GM21528 (cell line): ENCODE measurements around the gene DNAJC3.

Experiments
- ATAC-seq: cut with Tn5 transposase; IDR thresholded peaks from one replicate; pipeline ENCODE4 v1.9.1; 2021; ENCODE audit warnings: mild to moderate bottlenecking, moderate library complexity; ENCODE audit not compliant: unreplicated experiment, low FRiP score

Gene DNAJC3, protein sequence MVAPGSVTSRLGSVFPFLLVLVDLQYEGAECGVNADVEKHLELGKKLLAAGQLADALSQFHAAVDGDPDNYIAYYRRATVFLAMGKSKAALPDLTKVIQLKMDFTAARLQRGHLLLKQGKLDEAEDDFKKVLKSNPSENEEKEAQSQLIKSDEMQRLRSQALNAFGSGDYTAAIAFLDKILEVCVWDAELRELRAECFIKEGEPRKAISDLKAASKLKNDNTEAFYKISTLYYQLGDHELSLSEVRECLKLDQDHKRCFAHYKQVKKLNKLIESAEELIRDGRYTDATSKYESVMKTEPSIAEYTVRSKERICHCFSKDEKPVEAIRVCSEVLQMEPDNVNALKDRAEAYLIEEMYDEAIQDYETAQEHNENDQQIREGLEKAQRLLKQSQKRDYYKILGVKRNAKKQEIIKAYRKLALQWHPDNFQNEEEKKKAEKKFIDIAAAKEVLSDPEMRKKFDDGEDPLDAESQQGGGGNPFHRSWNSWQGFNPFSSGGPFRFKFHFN

DNA sequence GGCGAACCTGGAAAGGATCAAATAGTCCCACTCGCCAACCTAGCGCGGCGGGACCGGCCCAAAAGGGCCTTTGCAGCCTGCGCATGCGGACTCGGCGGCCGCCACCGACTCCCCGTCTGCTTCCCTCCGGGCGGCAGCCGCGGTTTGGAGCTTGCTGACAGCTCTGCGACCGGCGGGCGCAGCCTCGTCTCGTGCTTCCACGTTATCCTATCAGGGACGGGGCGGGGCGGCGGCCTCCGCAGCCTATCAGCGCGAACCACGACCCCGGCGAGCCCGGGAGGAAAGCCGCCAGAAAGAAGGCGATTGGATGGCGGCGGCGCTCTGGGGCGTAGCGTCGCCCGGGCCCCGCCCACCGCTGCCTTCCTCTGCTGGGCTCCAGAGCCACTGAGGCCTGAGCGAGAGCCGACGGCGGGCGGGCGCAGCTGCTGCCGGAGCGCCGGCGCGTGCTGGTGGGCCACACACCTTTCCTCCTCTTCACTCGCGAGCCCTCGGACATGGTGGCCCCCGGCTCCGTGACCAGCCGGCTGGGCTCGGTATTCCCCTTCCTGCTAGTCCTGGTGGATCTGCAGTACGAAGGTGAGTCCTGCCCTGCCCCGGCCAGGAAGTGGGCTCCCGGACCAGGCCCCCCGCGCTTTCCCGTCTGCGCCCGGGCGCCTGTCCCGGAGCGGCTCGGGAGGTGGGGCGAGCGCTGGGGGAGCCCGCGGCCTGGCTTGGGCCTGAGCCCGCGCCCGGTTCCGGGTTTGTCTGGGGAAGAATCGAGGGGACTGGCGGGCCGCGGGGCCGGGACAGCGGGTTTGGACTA is at the start of gene DNAJC3:
DNAJC3 (plus strand) TSS at position 378 of the 802 bp plus-strand sequence; CDS start at position 495, 117 bp downstream.
- ATAC-seq: peak; percentile 96

DNA sequence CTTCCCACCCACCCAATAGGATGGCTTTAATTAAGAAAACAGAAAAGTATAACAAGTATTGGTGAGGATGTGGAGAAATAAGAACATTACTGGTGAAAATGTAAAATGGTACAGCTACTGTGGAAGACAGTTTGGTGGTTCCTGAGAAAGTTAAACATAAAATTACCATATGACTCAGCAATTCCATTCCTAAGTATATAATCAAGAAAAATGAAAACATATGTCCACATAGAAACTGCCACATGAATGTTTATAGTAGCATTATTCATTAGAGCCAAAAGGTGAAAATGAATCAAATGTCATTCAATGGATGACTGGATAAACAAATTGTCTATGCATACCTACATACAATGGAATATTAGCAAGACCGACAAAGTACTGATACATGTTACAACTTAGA is 49.3 kb upstream of the DNAJC3 start:
- ATAC-seq: no peak

DNA sequence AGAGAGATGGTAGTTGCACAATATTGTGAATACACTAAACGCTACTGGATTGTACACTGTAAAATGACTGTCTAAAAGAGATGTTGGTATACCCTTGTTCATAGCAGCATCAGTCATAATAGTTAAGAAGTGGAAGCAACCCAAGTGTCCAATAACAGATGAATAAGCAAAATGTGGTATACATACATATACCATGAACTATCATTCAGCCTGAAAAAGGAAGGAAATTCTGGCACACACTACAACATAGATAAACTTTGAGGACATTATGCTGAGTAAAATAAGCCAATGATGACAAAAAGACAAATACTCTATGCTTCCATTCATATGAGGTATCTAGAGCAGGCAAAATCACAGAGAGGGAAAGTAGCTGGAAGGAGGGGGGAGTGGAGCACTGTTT is 48.5 kb upstream of the DNAJC3 start:
- ATAC-seq: no peak

DNA sequence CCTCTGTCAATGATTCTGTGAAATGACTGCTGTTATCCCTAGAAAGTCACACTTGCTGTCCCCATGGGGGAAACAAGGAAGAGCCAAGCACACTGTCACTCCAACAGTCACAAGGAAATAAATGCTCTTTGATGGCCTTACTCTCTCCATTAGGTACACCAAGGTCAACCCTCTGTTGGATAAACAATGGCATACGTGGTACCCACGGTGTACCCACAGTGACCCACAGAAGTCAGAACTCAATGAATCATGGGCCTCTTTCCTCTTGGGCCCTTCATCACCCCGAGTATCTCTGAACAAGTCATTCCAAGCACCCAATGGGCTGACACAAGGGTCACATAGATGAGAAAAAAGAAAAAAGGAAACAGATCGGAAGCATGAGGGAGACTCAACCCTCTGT is 47.9 kb upstream of the DNAJC3 start:
- ATAC-seq: no peak

DNA sequence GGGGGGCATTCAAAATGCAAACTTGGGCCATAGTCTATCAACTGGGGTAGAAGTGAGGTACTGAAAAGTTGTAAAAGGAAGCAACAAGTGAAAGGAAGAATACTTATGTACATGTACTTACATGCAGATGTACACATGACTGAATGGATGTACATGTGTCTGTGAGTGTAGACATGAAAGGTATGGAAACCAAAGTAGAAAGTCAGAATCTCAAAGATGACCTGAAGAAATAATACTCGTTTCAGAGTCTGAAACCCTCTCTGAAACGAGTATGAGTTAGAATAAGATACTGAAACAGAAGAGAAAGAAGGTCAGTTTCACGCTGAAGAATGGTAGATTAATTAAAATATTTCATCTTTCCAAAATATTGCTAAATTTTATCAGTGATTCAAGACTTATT is 46.3 kb upstream of the DNAJC3 start:
- no peak for ATAC-seq

DNA sequence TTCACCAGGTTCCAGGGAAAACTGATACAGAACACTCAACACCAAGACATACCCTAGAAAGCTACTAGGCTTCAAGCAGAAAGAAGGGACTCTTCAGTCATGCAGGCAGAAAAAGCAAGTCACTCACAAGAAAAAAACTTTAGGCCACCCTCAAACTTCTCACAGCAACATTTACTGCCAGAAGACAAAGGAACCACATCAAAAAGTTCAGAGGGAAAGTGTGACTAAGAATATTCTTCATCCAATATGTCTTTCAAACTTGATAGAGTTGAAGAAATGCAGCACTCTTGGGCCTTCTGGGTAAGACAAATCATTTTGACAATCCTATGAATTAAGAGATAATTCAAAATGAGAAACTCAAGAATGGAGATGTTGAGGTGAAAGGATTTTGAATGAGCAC is 40.1 kb upstream of the DNAJC3 start:
- ATAC-seq: no peak

DNA sequence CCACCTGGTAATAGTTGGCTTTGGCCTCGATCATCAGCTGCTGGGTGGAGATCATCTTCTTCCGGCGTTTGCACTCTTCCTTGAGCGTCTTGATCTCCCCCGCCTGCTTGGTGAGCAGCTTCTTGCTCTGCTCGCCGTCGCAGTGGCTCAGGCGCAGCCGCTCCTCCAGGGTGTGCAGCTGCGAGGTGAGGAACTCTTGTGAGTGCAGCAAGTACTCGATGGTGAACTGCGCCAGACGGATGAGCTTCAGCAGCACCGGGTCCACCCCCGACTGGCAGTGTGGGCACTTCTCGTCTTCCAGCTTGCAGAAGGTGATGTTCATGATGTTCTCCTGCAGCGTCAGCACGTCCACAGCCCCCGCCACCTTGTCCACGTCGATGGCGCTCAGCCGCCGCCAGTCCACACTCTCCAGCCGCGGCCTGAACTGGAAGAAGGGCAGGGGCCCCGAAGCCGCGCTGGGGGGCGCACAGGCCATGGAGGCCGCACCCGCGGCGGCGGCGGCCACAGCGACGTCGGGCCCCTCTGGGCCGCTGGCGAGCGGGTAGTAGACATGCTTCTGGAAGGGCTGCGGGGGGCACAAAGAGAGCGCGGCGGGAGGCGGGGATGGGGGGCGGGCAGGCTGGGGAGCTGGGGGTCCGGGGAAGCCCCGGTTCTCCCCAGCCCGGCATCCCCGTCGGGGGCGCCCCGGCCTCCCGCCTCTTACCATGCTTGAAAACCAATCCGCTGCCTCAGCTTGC is 35.5 kb upstream of the DNAJC3 start:
- ATAC-seq: no peak

DNA sequence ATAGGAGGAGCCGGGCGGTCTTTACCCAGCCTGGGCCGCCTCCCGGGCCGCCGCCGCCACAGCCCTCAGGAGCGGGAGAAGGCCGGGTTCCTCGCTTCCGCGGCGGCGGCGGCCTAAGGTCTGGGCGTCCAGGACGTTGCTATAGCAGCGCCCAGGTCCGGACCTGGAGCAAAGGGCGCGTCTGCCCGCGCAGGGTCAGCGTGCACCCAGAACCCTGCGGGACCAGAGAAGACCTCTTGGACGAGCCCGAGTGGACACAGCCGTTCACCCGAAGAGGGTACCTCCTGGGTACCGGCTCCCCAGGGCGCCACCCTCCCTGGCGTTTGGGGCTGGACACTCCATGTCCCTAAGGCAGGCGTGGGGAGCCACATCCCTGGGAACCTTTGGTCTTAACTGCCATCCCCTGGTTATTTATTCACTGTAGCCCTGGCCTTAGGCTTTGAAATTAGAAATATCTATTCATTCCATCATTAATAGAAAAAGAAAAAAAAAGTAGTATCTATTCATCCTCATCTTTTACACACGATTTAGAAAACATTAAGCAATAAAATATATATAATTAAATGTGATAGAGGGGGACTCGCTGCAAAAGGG is 34.8 kb upstream of the DNAJC3 start:
- no peak for ATAC-seq

DNA sequence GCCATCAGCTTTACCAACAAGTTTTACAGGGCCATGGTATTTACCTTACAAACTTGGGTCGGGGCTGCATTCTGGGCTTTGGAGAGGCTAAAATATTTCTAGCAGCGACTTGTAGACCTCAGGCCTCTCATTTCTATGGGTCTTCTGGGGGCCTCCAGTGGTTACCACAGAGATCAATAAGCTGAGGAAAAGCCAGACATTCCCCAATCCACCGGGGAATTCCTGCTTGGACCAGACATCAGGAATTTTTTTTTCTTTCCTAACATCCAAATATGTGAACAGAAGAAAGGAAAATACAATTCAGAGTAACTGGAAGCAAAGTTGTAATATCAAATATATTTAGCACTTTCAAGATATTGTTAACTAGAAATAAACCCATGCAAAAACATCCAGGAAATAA is 33.9 kb upstream of the DNAJC3 start:
- no peak for ATAC-seq

DNA sequence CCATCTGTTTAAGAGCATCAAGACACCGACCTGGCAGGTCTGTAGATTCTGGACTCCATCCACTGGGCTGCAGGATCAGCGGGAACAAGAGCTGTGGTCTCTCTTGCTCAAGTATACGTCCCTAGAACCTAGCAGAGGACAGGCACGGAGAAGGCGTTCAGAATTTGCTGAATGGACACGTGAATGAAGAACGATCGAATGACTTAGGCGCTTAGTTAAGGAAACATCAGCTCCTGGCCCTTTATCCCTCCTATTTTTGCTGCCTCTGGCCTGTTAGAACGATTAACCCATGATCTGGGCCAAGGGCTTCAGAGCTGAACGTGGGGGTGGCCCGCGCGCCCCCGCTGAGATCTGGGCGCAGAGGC is 33.4 kb upstream of the DNAJC3 start:
- no peak for ATAC-seq

DNA sequence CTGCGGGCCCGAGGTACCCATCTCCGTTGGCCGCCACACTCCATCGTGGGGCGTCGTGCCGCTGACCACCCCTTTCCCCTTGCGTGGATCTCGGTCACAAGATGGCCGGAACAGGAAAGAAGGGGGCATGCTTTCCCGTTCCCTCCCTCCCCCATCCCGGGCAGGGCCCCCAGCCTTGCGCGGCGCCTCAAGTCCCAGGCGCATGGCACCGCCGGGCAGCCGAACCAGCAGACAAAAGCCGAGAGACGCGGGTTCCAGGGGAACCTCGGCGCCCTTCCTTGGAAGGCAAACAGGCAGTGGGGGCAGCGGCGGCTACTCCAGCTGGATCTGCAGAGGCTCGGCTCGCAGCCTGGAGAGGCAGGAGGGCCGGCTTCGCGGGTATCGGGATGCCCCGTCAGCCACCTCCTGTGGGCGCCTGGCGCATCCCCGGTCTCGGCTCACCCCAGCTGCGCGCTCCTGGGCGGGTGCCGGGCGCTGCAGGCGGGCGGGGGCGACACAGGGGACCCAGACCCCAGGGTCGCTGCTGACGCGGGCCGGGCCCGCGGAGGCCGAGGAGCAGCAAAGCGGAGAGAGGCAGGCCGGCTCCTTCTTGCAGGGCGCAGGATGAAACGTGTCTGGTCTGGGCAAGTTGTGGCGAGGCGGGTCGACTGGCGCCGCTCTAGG is 32.9 kb upstream of the DNAJC3 start:
- ATAC-seq: no peak

DNA sequence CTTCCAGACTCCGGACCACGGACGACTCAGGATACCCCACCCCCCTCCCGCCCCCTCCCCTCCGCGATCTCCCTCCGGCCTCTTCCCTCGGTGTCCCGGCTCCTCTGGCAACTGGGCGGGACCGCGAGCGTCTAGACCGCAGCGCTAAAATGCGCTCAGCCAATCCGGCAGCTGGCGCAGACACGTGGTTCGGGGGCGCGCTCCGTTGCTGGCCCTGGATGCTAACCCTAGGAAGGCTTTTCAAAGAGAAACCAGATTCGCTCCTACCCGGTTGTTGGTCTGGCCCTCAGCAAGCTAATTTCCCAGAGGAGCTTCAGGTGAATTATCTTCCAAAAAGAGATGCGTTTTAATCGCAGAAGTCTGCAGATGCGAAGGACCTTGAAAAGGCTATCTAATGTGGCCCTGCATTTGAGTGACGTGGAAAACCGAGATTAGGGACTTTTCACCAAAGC is 32.3 kb upstream of the DNAJC3 start, which contains the start of gene DZIP1:
DZIP1 (minus strand) TSS at position 106 of the 452 bp plus-strand sequence. CDS start 2,677 bp downstream, outside the sequence.
- no peak for ATAC-seq

DNA sequence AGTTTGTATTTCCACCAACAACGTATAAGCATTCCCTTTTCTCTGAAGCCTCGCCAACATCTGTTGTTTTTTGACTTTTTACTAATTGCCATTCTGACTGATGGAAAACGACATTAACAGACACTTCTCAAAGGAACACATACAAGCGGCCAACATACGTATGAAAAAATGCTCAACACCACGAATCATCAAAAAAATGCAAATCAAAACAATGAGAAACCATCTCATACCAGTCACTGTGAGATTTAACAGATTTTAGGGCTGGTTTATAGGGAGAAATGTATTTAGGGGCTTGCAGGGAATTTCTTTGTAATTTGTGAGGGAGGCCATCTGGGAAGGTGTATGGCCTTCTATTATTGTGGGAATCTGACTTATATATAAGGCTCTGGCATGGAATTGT is 29.6 kb upstream of the DNAJC3 start:
- ATAC-seq: no peak

DNA sequence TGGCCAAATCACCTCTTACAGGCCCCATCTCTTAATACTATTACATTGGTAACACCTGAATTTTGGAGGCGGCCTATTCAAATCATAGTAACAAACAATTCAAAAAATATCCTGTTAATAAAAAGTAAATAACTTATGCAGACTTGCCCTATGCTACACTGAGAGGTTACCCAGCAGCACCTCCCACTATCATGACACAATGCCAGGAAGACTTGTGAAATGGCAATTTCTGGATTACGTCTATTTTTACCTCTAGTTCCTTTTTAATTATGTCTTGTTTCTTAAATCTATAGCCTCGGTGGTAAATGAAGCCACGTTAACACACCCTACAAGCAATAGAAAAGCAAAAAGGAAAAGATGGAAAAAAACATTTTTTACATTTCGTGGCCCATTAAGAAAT is 26.2 kb upstream of the DNAJC3 start:
- no peak for ATAC-seq

DNA sequence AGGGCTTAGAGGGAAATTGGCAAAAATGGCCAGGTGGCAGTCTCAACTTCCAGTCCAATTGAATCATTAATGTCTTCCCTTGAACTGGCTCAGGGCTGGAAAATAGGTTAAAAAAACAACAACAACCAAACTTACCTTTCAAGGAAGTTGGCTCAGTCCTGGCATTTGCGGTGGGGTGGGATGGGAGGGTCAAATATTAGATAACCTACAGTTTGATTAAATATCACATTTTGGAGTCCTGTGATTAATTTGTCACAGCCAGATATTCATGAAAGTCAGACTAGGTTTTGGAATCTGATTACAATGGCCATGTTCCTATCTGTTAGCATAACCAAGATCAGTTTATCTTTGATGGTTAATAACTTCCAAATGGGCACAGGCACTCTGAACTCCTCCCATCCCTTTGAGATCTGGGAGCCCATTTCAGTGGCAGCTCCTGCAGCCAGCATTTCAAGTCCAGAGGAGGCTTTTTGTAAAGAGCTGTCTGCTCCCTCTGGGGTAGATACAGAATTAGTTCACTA is 24.6 kb upstream of the DNAJC3 start:
- ATAC-seq: no peak

DNA sequence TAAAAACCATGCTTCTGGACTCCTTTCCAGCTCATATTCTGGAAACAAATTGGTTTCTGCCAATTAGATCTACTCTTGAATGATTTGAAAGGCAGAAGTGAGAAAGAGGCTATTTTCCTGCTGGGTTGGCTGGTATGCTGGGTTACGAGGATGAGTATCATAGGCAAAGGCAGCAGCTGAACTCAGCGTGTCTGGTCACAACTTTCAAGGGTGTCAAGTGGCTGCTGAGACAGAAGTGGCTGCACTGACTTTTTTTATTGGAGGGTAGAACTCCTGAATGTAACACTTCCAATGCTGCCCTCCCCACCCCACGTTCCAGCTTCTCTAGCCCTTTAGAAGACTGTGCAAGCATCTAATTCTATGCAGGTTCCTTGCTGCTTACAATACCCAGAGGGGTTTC is 24.1 kb upstream of the DNAJC3 start:
- ATAC-seq: no peak

DNA sequence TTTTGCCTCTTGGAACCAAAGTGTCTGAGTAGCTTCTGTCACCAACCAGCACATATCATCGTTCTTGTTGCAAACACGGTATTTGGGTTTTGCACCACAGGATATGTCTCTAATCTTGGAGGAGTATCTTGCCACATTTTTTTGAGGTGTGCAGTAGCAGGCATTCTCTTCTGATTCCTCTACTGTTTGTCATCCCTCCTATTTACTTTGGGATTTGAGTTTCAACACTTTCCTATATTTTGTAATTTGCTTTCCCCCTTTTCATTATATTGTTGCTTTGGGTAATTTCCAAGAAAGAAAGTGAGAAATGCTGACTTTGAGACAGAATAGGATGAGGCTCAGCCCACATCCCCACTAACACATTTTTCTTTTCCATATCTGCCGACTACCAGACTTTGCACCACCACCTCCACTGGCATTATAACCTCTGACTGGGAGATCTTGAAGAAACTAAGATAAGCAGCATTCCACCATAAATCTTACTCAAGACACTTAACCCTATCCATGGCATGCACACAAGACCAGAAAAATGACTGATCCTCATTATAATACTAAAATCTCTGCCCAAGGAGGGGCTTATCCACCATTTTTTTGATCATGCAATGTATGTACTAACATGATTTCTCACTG is 20.4 kb upstream of the DNAJC3 start:
- ATAC-seq: no peak

DNA sequence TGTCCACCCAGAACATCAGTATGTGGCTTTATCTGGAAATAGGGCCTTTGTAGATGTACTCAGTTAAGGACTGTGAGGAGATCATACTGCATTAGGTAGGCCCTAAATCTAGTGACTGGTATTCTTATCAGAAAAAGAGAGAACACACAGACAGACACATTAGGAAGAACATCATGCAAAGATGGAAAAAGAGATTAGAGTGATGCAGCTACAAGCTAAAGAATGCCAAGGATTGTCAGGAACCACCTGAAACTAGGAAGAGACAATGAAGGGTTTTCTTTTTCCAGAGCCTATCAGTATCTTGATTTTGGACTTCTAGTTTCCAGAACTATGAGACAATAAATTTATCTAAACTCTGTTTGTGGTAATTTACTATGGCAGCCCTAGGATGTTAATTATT is 17.4 kb upstream of the DNAJC3 start:
- ATAC-seq: no peak

DNA sequence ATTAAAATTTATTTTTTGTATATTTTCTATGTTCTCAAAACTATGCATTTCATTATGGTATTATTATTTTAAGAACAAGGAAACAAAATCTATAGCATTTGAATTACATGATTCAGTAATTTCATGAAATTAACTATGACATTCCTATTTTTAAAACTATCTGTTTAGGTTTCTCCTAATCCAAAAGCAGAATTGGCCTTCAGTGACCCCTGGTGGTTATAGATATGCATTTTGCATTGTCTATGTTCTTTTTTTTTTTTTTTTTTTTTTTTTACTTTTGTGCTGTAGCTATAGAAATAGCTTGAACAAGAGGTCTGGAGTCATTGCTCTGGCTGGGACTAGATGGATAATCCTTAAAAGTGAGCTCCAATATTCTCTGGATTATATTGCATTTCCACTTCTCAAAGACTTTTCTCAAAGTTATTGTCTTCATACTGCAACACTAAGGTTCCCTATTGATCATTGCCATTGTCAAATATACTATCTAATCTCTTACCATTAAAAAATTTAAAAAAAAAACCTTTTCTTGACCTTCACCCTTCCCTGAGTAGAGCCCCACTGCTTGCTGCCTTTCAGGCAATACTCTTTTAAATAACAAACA is 15.9 kb upstream of the DNAJC3 start:
- no peak for ATAC-seq
